ENCODE measurements around the gene RPL36A. TPM values are rescaled to one million over a fixed set of nuclear protein-coding genes. Genes with fewer than 3 reads are reported as not detected.
A peak's percentile ranks its signal among the peaks of the same experiment; 100 is the strongest.

RPL36A gene
- total RNA-seq, 4 donors from 2014 or later, result 493 to 1,912 (median 1,279) TPM

DNA sequence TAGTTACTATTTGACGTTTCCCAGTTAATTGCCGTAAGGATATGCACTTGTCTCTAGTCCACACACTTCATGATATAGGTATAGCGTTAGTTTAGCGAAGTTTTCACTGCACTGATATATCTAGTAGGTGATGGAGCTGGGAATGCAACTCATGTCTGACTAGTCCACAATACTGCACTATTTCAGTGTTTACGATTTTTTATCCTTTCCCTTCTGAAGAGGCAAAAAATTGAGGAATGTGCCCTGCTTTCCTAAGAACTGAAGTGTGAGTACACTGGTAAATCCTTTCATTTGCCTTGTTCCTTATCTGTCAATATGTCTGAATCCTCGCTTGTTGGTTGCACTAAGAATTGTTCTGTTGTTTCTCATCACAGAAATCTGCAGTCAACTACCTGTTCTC is 1.0 kb downstream of the RPL36A start:
- H3K9me3 ChIP-seq, result no peaks in the 10 kb centered on the region
- peak overlapping the region in 3 of 4 donors; percentile 73 to 86 (median 81) for H3K27ac ChIP-seq
- H3K36me3 ChIP-seq, result no peaks in the 10 kb centered on the region
- WGBS, 2 donors, result 55 to 69% methylated on average over 6 of the region's 6 CpGs
- no peak for DNase-seq (ENCODE audit: low spot score in 2 of 2)
- peak overlapping the region; percentile 33 to 58 (median 43) for H3K4me3 ChIP-seq
- TF ChIP-seq EP300 (IDR thresholded peaks at IDR 0.05) (no peak), POLR2A (IDR thresholded peaks at IDR 0.05) (no peak)
- TF ChIP-seq, protein P1, sequence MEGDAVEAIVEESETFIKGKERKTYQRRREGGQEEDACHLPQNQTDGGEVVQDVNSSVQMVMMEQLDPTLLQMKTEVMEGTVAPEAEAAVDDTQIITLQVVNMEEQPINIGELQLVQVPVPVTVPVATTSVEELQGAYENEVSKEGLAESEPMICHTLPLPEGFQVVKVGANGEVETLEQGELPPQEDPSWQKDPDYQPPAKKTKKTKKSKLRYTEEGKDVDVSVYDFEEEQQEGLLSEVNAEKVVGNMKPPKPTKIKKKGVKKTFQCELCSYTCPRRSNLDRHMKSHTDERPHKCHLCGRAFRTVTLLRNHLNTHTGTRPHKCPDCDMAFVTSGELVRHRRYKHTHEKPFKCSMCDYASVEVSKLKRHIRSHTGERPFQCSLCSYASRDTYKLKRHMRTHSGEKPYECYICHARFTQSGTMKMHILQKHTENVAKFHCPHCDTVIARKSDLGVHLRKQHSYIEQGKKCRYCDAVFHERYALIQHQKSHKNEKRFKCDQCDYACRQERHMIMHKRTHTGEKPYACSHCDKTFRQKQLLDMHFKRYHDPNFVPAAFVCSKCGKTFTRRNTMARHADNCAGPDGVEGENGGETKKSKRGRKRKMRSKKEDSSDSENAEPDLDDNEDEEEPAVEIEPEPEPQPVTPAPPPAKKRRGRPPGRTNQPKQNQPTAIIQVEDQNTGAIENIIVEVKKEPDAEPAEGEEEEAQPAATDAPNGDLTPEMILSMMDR (IDR thresholded peaks at IDR 0.05), result no peak
- peaks cover 0 to 15% (median 3%) of the 10 kb centered on the region in 4 donors for H3K4me1 ChIP-seq
- H3K27me3 ChIP-seq, result peaks cover 0 to 3% of the 10 kb centered on the region in 2 donors

DNA sequence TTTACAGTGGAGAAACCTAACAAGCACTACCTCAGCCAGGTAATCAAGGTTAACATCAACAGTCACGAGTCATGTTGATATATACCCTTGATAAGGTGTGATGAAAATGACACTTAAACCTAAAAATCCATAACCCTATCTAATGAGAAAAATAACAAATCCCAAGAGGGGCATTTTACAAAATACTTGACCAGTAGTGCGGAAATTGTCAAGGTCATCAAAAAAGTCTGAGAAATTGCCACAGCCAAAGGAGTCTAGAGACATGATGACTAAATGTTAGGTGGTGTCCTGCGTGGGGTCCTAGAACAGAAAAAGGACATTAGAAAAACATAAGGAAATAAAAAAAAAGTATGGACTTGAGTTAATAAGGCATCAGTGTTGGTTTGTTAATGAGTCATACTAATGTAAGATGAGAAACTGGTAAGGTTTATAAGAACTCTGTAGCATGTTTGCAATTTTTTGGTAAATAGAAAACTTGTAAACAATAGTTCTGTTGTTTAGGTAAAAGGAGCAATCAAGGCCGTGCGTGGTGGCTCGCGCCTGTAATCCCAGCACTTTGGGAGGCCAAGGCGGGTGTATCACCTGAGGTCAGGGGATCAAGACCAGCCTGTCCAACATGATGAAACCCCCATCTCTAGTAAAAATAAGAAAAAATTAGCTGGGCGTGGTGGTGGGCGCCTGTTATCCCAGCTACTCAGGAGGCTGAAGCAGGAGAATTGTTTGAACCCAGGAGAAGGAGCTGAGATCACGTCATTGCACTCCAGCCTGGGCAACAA is 2.9 kb downstream of the RPL36A start:
- TF ChIP-seq POLR2A (IDR thresholded peaks at IDR 0.05), result no peak
- TF ChIP-seq EP300 (IDR thresholded peaks at IDR 0.05), result no peak
- WGBS, 2 donors, result 72 to 84% methylated on average over 10 to 11 of the region's 11 CpGs
- Histone ChIP-seq H3K27me3 (peaks cover 0 to 3% of the 10 kb centered on the region in 2 donors), H3K27ac (no peak overlapping the region), H3K9me3 (no peaks in the 10 kb centered on the region), H3K4me3 (no peak overlapping the region), H3K36me3 (no peaks in the 10 kb centered on the region), H3K4me1 (peaks cover 0 to 15% (median 3%) of the 10 kb centered on the region in 4 donors)
- DNase-seq (ENCODE audit: low spot score in 2 of 2), result no peak

DNA sequence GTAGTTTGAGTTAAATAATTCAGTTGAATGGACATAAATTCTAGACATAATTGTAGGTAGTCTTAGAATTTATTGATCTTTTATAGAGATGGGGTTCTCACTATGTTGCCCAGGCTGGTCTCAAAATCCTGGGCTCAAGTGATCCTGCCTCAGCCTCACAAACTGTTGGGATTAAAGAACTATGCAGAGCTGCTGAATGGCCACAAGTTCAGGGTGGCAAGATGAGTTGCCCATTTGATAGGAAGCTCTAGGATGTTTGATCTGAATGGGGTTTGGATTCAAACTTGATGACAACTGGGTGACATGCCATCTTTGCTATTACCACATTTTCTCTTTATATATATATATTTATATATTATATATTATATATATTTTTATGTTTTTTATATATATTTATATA is 3.6 kb downstream of the RPL36A start:
- peaks cover 0 to under 1% (median 0%) of the 10 kb centered on the region in 3 donors for H3K36me3 ChIP-seq
- no peak for DNase-seq (ENCODE audit: low spot score in 2 of 2)
- H3K27ac ChIP-seq, result no peak overlapping the region

DNA sequence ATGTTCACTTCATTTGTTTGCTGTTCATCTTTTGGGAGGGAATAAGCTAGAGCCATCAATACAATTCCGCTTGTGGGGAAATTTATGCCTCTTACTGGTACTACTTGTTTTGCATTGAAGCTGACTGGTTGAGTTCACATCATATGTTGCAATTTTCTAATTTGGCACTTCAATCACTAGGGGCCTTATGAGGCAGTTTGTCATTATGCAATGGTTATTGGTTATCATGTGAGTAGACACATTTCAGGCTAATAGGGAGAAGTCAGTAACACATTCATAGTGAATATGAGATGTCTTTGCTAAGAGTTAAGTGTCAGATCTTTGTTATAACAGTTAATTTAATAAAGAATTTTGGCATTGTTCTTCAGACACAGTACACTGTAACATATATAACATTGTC is 5.0 kb downstream of the RPL36A start:
- H3K36me3 ChIP-seq, result peaks cover 0 to 13% (median 0%) of the 10 kb centered on the region in 3 donors
- H3K27me3 ChIP-seq, result peaks cover 0 to 10% of the 10 kb centered on the region in 2 donors
- TF ChIP-seq POLR2A (IDR thresholded peaks at IDR 0.05) (no peak), EP300 (IDR thresholded peaks at IDR 0.05) (peak in 1 of 2 donors; percentile 46)
- TF ChIP-seq, protein P1 (IDR thresholded peaks at IDR 0.05), result no peak
- peak overlapping the region in 1 of 4 donors; percentile 29 for H3K27ac ChIP-seq
- no peaks in the 10 kb centered on the region for H3K9me3 ChIP-seq
- peaks cover 0 to 15% (median 3%) of the 10 kb centered on the region in 4 donors for H3K4me1 ChIP-seq
- no peak overlapping the region for H3K4me3 ChIP-seq
- WGBS, 2 donors, result 67 to 91% methylated on average over 1 of the region's 1 CpG
- DNase-seq (ENCODE audit: low spot score in 2 of 2), result no peak

More for the DNA sequence above, 3.6 kb downstream of the RPL36A start:
- H3K9me3 ChIP-seq, result no peaks in the 10 kb centered on the region
- H3K4me1 ChIP-seq, result peaks cover 0 to 15% (median 3%) of the 10 kb centered on the region in 4 donors
- H3K4me3 ChIP-seq, result no peak overlapping the region
- TF ChIP-seq POLR2A (IDR thresholded peaks at IDR 0.05) (no peak), EP300 (IDR thresholded peaks at IDR 0.05) (no peak)
- TF ChIP-seq, protein P1 (IDR thresholded peaks at IDR 0.05), result no peak
- H3K27me3 ChIP-seq, result peaks cover 0 to 5% of the 10 kb centered on the region in 2 donors

DNA sequence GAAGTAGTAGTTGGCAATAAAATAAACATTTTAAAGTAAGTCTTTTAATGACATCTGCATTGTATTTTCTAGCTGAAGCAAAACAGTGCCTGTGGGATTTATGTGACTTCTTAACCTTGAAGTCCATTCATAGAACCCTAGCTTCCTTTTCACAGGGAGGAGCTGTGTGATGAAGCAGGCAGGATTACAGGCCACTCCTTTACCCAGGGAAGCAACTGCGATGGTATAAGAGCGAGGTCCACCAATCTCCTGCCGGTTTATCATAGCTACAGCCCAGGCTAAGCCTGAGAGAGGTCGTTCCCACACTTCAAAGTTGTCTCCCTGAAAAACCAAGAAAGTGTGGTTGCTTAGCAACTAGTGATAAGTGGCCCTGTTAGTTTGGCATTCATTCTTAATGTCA is 7.0 kb downstream of the RPL36A start:
- no peak overlapping the region for H3K4me3 ChIP-seq
- no peak overlapping the region for H3K27ac ChIP-seq
- no peaks in the 10 kb centered on the region for H3K9me3 ChIP-seq
- peaks cover 0 to 22% (median 0%) of the 10 kb centered on the region in 3 donors for H3K36me3 ChIP-seq
- TF ChIP-seq, protein P1 (IDR thresholded peaks at IDR 0.05), result no peak
- TF ChIP-seq POLR2A (IDR thresholded peaks at IDR 0.05) (no peak), EP300 (IDR thresholded peaks at IDR 0.05) (no peak)
- DNase-seq (ENCODE audit: low spot score in 2 of 2), result no peak
- WGBS, 2 donors, result 51 to 52% methylated on average over 4 of the region's 4 CpGs
- peaks cover 0 to under 1% (median 0%) of the 10 kb centered on the region in 4 donors for H3K4me1 ChIP-seq
- peaks cover 0 to 10% of the 10 kb centered on the region in 2 donors for H3K27me3 ChIP-seq

All from tibial nerve (tissue), 4 donors.